ENCODE results near the gene TMEM204. TPM values are rescaled to one million over a fixed set of nuclear protein-coding genes. Genes with fewer than 3 reads are reported as not detected.
A peak's percentile ranks its signal among the peaks of the same experiment; 100 is the strongest.

Gene TMEM204
- total RNA-seq, 1 donor from 2014 or later = 27.1 TPM

GRCh38 chr16:1493746-1494094, 39.7 kb upstream of the TMEM204 start:
- no peak for DNase-seq
- Histone ChIP-seq H3K9me3 (replicated peaks) (no peaks in the 10 kb centered on the region), H3K36me3 (peaks cover 38% of the 10 kb centered on the region), H3K4me1 (peaks cover 36% of the 10 kb centered on the region), H3K27me3 (ENCODE audit: low read depth) (no peaks in the 10 kb centered on the region), H3K4me3 (peak overlapping the region; percentile 85), H3K27ac (replicated peaks) (peak overlapping the region; percentile 89)
- intact Hi-C loops (cut with micrococcal nuclease) = loop anchor here (10.0 kb wide), 1 partner anchor 71 kb away; no protein-coding TSS in a partner anchor
- no peak for TF ChIP-seq CTCF (IDR thresholded peaks at IDR 0.05; ENCODE audit: borderline replicate concordance)

- peaks cover 42% of the 10 kb centered on the region for H3K36me3 ChIP-seq
- H3K9me3 ChIP-seq (replicated peaks) = no peaks in the 10 kb centered on the region
- H3K4me3 ChIP-seq = peak overlapping the region; percentile 85
- peak; percentile 76 for TF ChIP-seq CTCF (IDR thresholded peaks at IDR 0.05; ENCODE audit: borderline replicate concordance)
- peaks cover 36% of the 10 kb centered on the region for H3K4me1 ChIP-seq
- peak; percentile 68 for DNase-seq
- no peaks in the 10 kb centered on the region for H3K27me3 ChIP-seq (ENCODE audit: low read depth)
- peak overlapping the region; percentile 89 for H3K27ac ChIP-seq (replicated peaks)
- intact Hi-C loops (cut with micrococcal nuclease) = loop anchor here (10.0 kb wide), 1 partner anchor 71 kb away; no protein-coding TSS in a partner anchor
These were observed 39.3 kb upstream of the TMEM204 start for GRCh38 chr16:1494129-1494640.

GRCh38 chr16:1494711-1495110, 38.8 kb upstream of the TMEM204 start:
- intact Hi-C loops (cut with micrococcal nuclease) = loop anchor here (10.0 kb wide), 1 partner anchor 70 kb away; no protein-coding TSS in a partner anchor
- Histone ChIP-seq H3K36me3 (peaks cover 47% of the 10 kb centered on the region), H3K4me1 (peaks cover 36% of the 10 kb centered on the region), H3K9me3 (replicated peaks) (no peaks in the 10 kb centered on the region), H3K4me3 (peak overlapping the region; percentile 85), H3K27ac (replicated peaks) (peak overlapping the region; percentile 89), H3K27me3 (ENCODE audit: low read depth) (no peaks in the 10 kb centered on the region)
- DNase-seq = peak; percentile 65
- no peak for TF ChIP-seq CTCF (IDR thresholded peaks at IDR 0.05; ENCODE audit: borderline replicate concordance)

- intact Hi-C loops (cut with micrococcal nuclease) = loop anchor here (10.0 kb wide), 1 partner anchor 69 kb away; no protein-coding TSS in a partner anchor
- DNase-seq = no peak
- H3K27me3 ChIP-seq (ENCODE audit: low read depth) = no peaks in the 10 kb centered on the region
- no peak for TF ChIP-seq CTCF (IDR thresholded peaks at IDR 0.05; ENCODE audit: borderline replicate concordance)
- H3K9me3 ChIP-seq (replicated peaks) = no peaks in the 10 kb centered on the region
- peak overlapping the region; percentile 89 for H3K27ac ChIP-seq (replicated peaks)
- peaks cover 54% of the 10 kb centered on the region for H3K36me3 ChIP-seq
- H3K4me1 ChIP-seq = peaks cover 36% of the 10 kb centered on the region
- peak overlapping the region; percentile 85 for H3K4me3 ChIP-seq
These were observed 38.1 kb upstream of the TMEM204 start for GRCh38 chr16:1495211-1495888.

GRCh38 chr16:1495889-1496262, 37.6 kb upstream of the TMEM204 start:
- H3K4me1 ChIP-seq = peaks cover 36% of the 10 kb centered on the region
- intact Hi-C loops (cut with micrococcal nuclease) = loop anchor here (10.0 kb wide), 1 partner anchor 69 kb away; no protein-coding TSS in a partner anchor
- DNase-seq = no peak
- no peak for TF ChIP-seq CTCF (IDR thresholded peaks at IDR 0.05; ENCODE audit: borderline replicate concordance)
- H3K27ac ChIP-seq (replicated peaks) = no peak overlapping the region
- no peaks in the 10 kb centered on the region for H3K27me3 ChIP-seq (ENCODE audit: low read depth)
- no peak overlapping the region for H3K4me3 ChIP-seq
- H3K9me3 ChIP-seq (replicated peaks) = no peaks in the 10 kb centered on the region
- peaks cover 59% of the 10 kb centered on the region for H3K36me3 ChIP-seq

Data from left ventricle myocardium inferior (tissue), 1 donor.